HG02763 (cell line): ENCODE data around the gene SRCAP.

ENCODE experiments used
- ATAC-seq: cut with Tn5 transposase; IDR thresholded peaks from one replicate; pipeline ENCODE4 v1.9.1; 2021; ENCODE audit warnings: mild to moderate bottlenecking, moderate library complexity; ENCODE audit not compliant: unreplicated experiment

Gene SRCAP

GRCh38 chr16:30787613-30788378 is 88.8 kb downstream of the SRCAP start:
- no peak for ATAC-seq
